ENCODE measurements around the gene DHX16. TPM values are rescaled to one million over a fixed set of nuclear protein-coding genes. Genes with fewer than 3 reads are reported as not detected.
A peak's percentile ranks its signal among the peaks of the same experiment; 100 is the strongest.

Gene DHX16
- polyA plus RNA-seq, 3 donors = 16.4 to 70.1 (median 19.0) TPM

- Histone ChIP-seq H3K27ac (ENCODE audit: low read depth in 1 of 2, low read length in 2 of 2) (peak overlapping the region in 1 of 2 donors; percentile 99), H3K4me2 (replicated peaks; ENCODE audit: extremely low read depth, low read length, poor library complexity, severe bottlenecking) (peak overlapping the region; percentile 89), H3K4me3 (replicated peaks in 1 of 3; ENCODE audit: low read depth in 2 of 3, low read length in 3 of 3) (peak overlapping the region; percentile 74 to 92 (median 90)), H4K20me1 (ENCODE audit: insufficient read depth, low read length) (peaks cover 29% of the 10 kb centered on the region), H3K4me1 (ENCODE audit: control insufficient read depth in 1 of 2, insufficient read depth in 2 of 2, low read length in 2 of 2) (peaks cover 22 to 26% of the 10 kb centered on the region in 2 donors), H2AFZ (ENCODE audit: insufficient read depth, low read depth, low read length, poor library complexity, severe bottlenecking) (peak overlapping the region; percentile 87), H3K9me3 (replicated peaks in 1 of 2; ENCODE audit: control insufficient read depth in 1 of 2, insufficient read depth in 1 of 2, low read length in 2 of 2) (no peaks in the 10 kb centered on the region), H3K79me2 (ENCODE audit: insufficient read depth, low read length) (peaks cover 69% of the 10 kb centered on the region), H3K36me3 (replicated peaks in 1 of 2; ENCODE audit: control insufficient read depth in 1 of 2, insufficient read depth in 2 of 2, low read length in 2 of 2) (peaks cover 28 to 47% of the 10 kb centered on the region in 2 donors), H3K27me3 (ENCODE audit: control insufficient read depth in 2 of 2, insufficient read depth in 2 of 2, low read length in 2 of 2) (no peaks in the 10 kb centered on the region), H3K9ac (ENCODE audit: insufficient read depth, low read length, poor library complexity, severe bottlenecking) (peak overlapping the region; percentile 98)
- peaks cover 0 to 5% (median 1%) of the 10 kb centered on the region in 3 donors for H3K27me3 Mint-ChIP-seq (ENCODE audit: low read depth in 3 of 3)
- DNase-seq = peak in 1 of 3 donors; percentile 9
- WGBS (ENCODE audit: insufficient coverage) = 36% methylated on average over 2 of the region's 8 CpGs
- intact Hi-C loops (cut with micrococcal nuclease) = loop anchor here (5.0 kb wide), 4 partner anchors 64 to 131 kb away; partner anchors contain the start of genes FLOT1 (in 1 of the 2), HLA-E (in 1 of the 2), IER3 (in 1 of the 2) and TUBB (in 1 of the 2)
- peaks cover 0 to 9% (median 5%) of the 10 kb centered on the region in 7 donors for H3K9me3 Mint-ChIP-seq
- TF ChIP-seq, protein P1, sequence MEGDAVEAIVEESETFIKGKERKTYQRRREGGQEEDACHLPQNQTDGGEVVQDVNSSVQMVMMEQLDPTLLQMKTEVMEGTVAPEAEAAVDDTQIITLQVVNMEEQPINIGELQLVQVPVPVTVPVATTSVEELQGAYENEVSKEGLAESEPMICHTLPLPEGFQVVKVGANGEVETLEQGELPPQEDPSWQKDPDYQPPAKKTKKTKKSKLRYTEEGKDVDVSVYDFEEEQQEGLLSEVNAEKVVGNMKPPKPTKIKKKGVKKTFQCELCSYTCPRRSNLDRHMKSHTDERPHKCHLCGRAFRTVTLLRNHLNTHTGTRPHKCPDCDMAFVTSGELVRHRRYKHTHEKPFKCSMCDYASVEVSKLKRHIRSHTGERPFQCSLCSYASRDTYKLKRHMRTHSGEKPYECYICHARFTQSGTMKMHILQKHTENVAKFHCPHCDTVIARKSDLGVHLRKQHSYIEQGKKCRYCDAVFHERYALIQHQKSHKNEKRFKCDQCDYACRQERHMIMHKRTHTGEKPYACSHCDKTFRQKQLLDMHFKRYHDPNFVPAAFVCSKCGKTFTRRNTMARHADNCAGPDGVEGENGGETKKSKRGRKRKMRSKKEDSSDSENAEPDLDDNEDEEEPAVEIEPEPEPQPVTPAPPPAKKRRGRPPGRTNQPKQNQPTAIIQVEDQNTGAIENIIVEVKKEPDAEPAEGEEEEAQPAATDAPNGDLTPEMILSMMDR (IDR thresholded peaks at IDR 0.05) = no peak
- peak overlapping the region; percentile 99 to 100 for H3K4me3 Mint-ChIP-seq
- peaks cover 20% of the 10 kb centered on the region for H3K4me1 Mint-ChIP-seq
- H3K36me3 Mint-ChIP-seq = peaks cover 50 to 69% of the 10 kb centered on the region in 2 donors
- peak overlapping the region; percentile 67 to 99 (median 99) for H3K27ac Mint-ChIP-seq
Measured at GRCh38 chr6:30618270-30618797, 54.5 kb downstream of the DHX16 start.

DNA sequence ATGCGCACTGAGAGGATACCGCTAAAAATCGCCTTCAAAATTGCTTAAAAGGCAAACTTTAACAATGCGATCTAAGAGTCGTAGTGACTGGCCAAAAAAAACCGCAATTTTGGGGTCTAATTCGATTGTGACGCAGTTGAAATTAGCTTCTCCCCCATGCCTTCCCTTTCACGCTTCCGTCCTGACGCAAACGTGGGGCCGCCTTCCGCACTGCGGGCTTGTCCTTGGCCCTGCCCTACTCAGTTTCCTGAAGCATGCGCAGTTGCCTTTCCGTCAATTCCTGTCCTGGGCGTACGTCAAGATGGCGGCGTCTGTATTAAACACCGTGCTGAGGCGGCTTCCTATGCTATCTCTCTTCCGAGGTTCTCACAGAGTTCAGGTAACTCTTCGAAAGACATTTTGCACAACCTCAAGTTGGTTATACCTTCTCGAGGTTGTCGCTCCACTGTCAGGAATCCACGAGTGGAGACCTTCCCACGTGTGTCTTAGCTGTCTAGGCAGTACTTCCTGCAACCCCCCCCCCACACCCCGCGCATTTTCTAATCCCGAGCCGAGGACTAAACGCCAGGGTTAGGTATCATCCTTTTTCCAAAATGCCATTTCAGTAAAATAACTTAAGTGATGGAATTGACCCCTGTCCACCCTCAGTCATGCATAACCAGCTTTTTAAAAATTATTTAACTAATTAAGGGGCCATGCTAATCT lies 55.1 kb downstream of the DHX16 start, which contains the start of gene MRPS18B:
TSS of gene MRPS18B (plus strand) at position 276 of the 705 bp plus-strand sequence. CDS start at position 302, 26 bp downstream.
- H4K20me1 ChIP-seq (ENCODE audit: insufficient read depth, low read length) = peaks cover 35% of the 10 kb centered on the region
- H3K4me1 Mint-ChIP-seq = peaks cover 27% of the 10 kb centered on the region
- H3K4me3 ChIP-seq (replicated peaks in 1 of 3; ENCODE audit: low read depth in 2 of 3, low read length in 3 of 3) = peak within 1 kb of the TSS; percentile 83 to 100 (median 90)
- peaks cover 74% of the 10 kb centered on the region for H3K79me2 ChIP-seq (ENCODE audit: insufficient read depth, low read length)
- peak within 1 kb of the TSS; percentile 91 to 99 for H3K27ac ChIP-seq (ENCODE audit: low read depth in 1 of 2, low read length in 2 of 2)
- peak within 1 kb of the TSS; percentile 98 for H3K9ac ChIP-seq (ENCODE audit: insufficient read depth, low read length, poor library complexity, severe bottlenecking)
- no peaks in the 10 kb centered on the region for H3K9me3 ChIP-seq (replicated peaks in 1 of 2; ENCODE audit: control insufficient read depth in 1 of 2, insufficient read depth in 1 of 2, low read length in 2 of 2)
- TF ChIP-seq, protein P1 (IDR thresholded peaks at IDR 0.05) = no peak
- H3K9me3 Mint-ChIP-seq = peaks cover 0 to 9% (median 5%) of the 10 kb centered on the region in 7 donors
- H3K4me3 Mint-ChIP-seq = peak within 1 kb of the TSS; percentile 99 to 100
- peaks cover 45 to 65% of the 10 kb centered on the region in 2 donors for H3K36me3 Mint-ChIP-seq
- H3K27ac Mint-ChIP-seq = peak within 1 kb of the TSS; percentile 99 to 100 (median 99)
- DNase-seq = peak; percentile 96 to 99 (median 99)
- peaks cover 27 to 32% of the 10 kb centered on the region in 2 donors for H3K4me1 ChIP-seq (ENCODE audit: control insufficient read depth in 1 of 2, insufficient read depth in 2 of 2, low read length in 2 of 2)
- WGBS (ENCODE audit: insufficient coverage) = under 1% methylated on average over 29 of the region's 34 CpGs
- H3K4me2 ChIP-seq (replicated peaks; ENCODE audit: extremely low read depth, low read length, poor library complexity, severe bottlenecking) = peak within 1 kb of the TSS; percentile 89
- intact Hi-C loops (cut with micrococcal nuclease) = loop anchor here (2.0 to 5.0 kb wide), 8 partner anchors 47 to 130 kb away; partner anchors contain the start of genes GNL1 (in 2 of the 2), PRR3 (in 2 of the 2), ABCF1 (in 1 of the 2) and DHX16 (in 1 of the 2)
- no peaks in the 10 kb centered on the region for H3K27me3 ChIP-seq (ENCODE audit: control insufficient read depth in 2 of 2, insufficient read depth in 2 of 2, low read length in 2 of 2)
- H3K36me3 ChIP-seq (replicated peaks in 1 of 2; ENCODE audit: control insufficient read depth in 1 of 2, insufficient read depth in 2 of 2, low read length in 2 of 2) = peaks cover 23 to 41% of the 10 kb centered on the region in 2 donors
- H3K27me3 Mint-ChIP-seq (ENCODE audit: low read depth in 3 of 3) = peaks cover 0 to 5% (median 1%) of the 10 kb centered on the region in 3 donors
- peak within 1 kb of the TSS; percentile 87 for H2AFZ ChIP-seq (ENCODE audit: insufficient read depth, low read depth, low read length, poor library complexity, severe bottlenecking)

All from CD14-positive monocyte (primary cell).